ENCODE measurements around the gene FOXRED2.
"Not testable (repeated sequence)": the region's sequence is repeated elsewhere in the genome, so short reads cannot be mapped to it uniquely, and the experiment has no call there.

Gene FOXRED2

GRCh38 chr22:36540867-36541642 lies 34.2 kb upstream of the FOXRED2 start:
- no peak overlapping the region for H3K23ac ChIP-seq (ENCODE audit: low read length)
- no peaks in the 10 kb centered on the region for H3K27me3 ChIP-seq (ENCODE audit: insufficient read depth, low read length, poor library complexity)
- no peak overlapping the region for H3K56ac ChIP-seq (ENCODE audit: low read length)
- no peak overlapping the region for H3K27ac ChIP-seq (ENCODE audit: low read depth, low read length)
- no peak overlapping the region for H2BK15ac ChIP-seq (replicated peaks; ENCODE audit: low read depth)
- no peak overlapping the region for H2BK5ac ChIP-seq (ENCODE audit: low read length)
- H3K4me3 ChIP-seq (ENCODE audit: low read length), result no peak overlapping the region
- no peaks in the 10 kb centered on the region for H3K36me3 ChIP-seq (ENCODE audit: control insufficient read depth, insufficient read depth, low read length)
- no peak overlapping the region for H3K9ac ChIP-seq (ENCODE audit: low read length)
- no peaks in the 10 kb centered on the region for H3K4me1 ChIP-seq (ENCODE audit: control insufficient read depth, low read depth, low read length)
- H4K8ac ChIP-seq (ENCODE audit: low read depth, low read length), result no peak overlapping the region
- no peak overlapping the region for H2AK5ac ChIP-seq (ENCODE audit: low read length)
- peak; percentile 76 for DNase-seq
- H2BK120ac ChIP-seq (ENCODE audit: low read depth, low read length), result no peak overlapping the region
- H3K18ac ChIP-seq (ENCODE audit: low read length), result no peak overlapping the region
- no peak overlapping the region for H3K4me2 ChIP-seq (ENCODE audit: low read length)
- no peak overlapping the region for H4K5ac ChIP-seq (ENCODE audit: low read length)
- no CpG with 5 or more reads among the region's 12 CpGs for WGBS (ENCODE audit: extremely low coverage, insufficient coverage, low lambda C conversion rate)
- no peaks in the 10 kb centered on the region for H3K79me1 ChIP-seq (ENCODE audit: low read length)
- no peaks in the 10 kb centered on the region for H3K79me2 ChIP-seq (ENCODE audit: control insufficient read depth, insufficient read depth, low read length)
- no peak overlapping the region for H3K4ac ChIP-seq (ENCODE audit: low read depth, low read length)

- Histone ChIP-seq H2BK15ac (replicated peaks; ENCODE audit: low read depth) (no peak overlapping the region), H4K8ac (ENCODE audit: low read depth, low read length) (no peak overlapping the region), H3K27ac (ENCODE audit: low read depth, low read length) (no peak overlapping the region), H3K4me3 (ENCODE audit: low read length) (no peak overlapping the region), H3K4ac (ENCODE audit: low read depth, low read length) (no peak overlapping the region), H3K23ac (ENCODE audit: low read length) (no peak overlapping the region), H3K18ac (ENCODE audit: low read length) (no peak overlapping the region), H3K79me2 (ENCODE audit: control insufficient read depth, insufficient read depth, low read length) (no peaks in the 10 kb centered on the region), H3K9ac (ENCODE audit: low read length) (no peak overlapping the region), H3K4me1 (ENCODE audit: control insufficient read depth, low read depth, low read length) (no peaks in the 10 kb centered on the region), H3K4me2 (ENCODE audit: low read length) (no peak overlapping the region), H2BK120ac (ENCODE audit: low read depth, low read length) (no peak overlapping the region), H2AK5ac (ENCODE audit: low read length) (no peak overlapping the region), H2BK5ac (ENCODE audit: low read length) (no peak overlapping the region), H3K36me3 (ENCODE audit: control insufficient read depth, insufficient read depth, low read length) (no peaks in the 10 kb centered on the region), H3K27me3 (ENCODE audit: insufficient read depth, low read length, poor library complexity) (no peaks in the 10 kb centered on the region), H3K56ac (ENCODE audit: low read length) (no peak overlapping the region), H3K79me1 (ENCODE audit: low read length) (no peaks in the 10 kb centered on the region), H4K5ac (ENCODE audit: low read length) (no peak overlapping the region)
- peak; percentile 53 for DNase-seq
- WGBS (ENCODE audit: extremely low coverage, insufficient coverage, low lambda C conversion rate), result no CpG with 5 or more reads among the region's 7 CpGs
These were observed 31.7 kb upstream of the FOXRED2 start for GRCh38 chr22:36538529-36538928.

- H2BK120ac ChIP-seq (ENCODE audit: low read depth, low read length), result no peak overlapping the region
- no peak overlapping the region for H3K4ac ChIP-seq (ENCODE audit: low read depth, low read length)
- no peak overlapping the region for H3K27ac ChIP-seq (ENCODE audit: low read depth, low read length)
- no peaks in the 10 kb centered on the region for H3K79me1 ChIP-seq (ENCODE audit: low read length)
- no peaks in the 10 kb centered on the region for H3K36me3 ChIP-seq (ENCODE audit: control insufficient read depth, insufficient read depth, low read length)
- no peak overlapping the region for H4K5ac ChIP-seq (ENCODE audit: low read length)
- no peaks in the 10 kb centered on the region for H3K79me2 ChIP-seq (ENCODE audit: control insufficient read depth, insufficient read depth, low read length)
- H4K8ac ChIP-seq (ENCODE audit: low read depth, low read length), result no peak overlapping the region
- H3K9ac ChIP-seq (ENCODE audit: low read length), result no peak overlapping the region
- no peaks in the 10 kb centered on the region for H3K27me3 ChIP-seq (ENCODE audit: insufficient read depth, low read length, poor library complexity)
- no CpG with 5 or more reads among the region's 7 CpGs for WGBS (ENCODE audit: extremely low coverage, insufficient coverage, low lambda C conversion rate)
- no peaks in the 10 kb centered on the region for H3K4me1 ChIP-seq (ENCODE audit: control insufficient read depth, low read depth, low read length)
- no peak for DNase-seq
- no peak overlapping the region for H2AK5ac ChIP-seq (ENCODE audit: low read length)
- H3K4me3 ChIP-seq (ENCODE audit: low read length), result no peak overlapping the region
- H3K23ac ChIP-seq (ENCODE audit: low read length), result no peak overlapping the region
- no peak overlapping the region for H3K18ac ChIP-seq (ENCODE audit: low read length)
- no peak overlapping the region for H2BK5ac ChIP-seq (ENCODE audit: low read length)
- H3K56ac ChIP-seq (ENCODE audit: low read length), result no peak overlapping the region
- H3K4me2 ChIP-seq (ENCODE audit: low read length), result no peak overlapping the region
- H2BK15ac ChIP-seq (replicated peaks; ENCODE audit: low read depth), result no peak overlapping the region
These were observed 29.9 kb upstream of the FOXRED2 start for GRCh38 chr22:36536717-36537116.

GRCh38 chr22:36533320-36533719 lies 26.5 kb upstream of the FOXRED2 start:
- not testable (repeated sequence) for H3K4me2 ChIP-seq (ENCODE audit: low read length); H3K27me3 ChIP-seq (ENCODE audit: insufficient read depth, low read length, poor library complexity); H2BK120ac ChIP-seq (ENCODE audit: low read depth, low read length); H2BK5ac ChIP-seq (ENCODE audit: low read length); H3K23ac ChIP-seq (ENCODE audit: low read length); H4K8ac ChIP-seq (ENCODE audit: low read depth, low read length); H3K4ac ChIP-seq (ENCODE audit: low read depth, low read length); H3K36me3 ChIP-seq (ENCODE audit: control insufficient read depth, insufficient read depth, low read length); H4K5ac ChIP-seq (ENCODE audit: low read length); H3K27ac ChIP-seq (ENCODE audit: low read depth, low read length); H2BK15ac ChIP-seq (replicated peaks; ENCODE audit: low read depth); H3K79me1 ChIP-seq (ENCODE audit: low read length); H3K4me1 ChIP-seq (ENCODE audit: control insufficient read depth, low read depth, low read length); H3K9ac ChIP-seq (ENCODE audit: low read length); H3K79me2 ChIP-seq (ENCODE audit: control insufficient read depth, insufficient read depth, low read length); H3K18ac ChIP-seq (ENCODE audit: low read length); DNase-seq; H3K4me3 ChIP-seq (ENCODE audit: low read length); H3K56ac ChIP-seq (ENCODE audit: low read length); H2AK5ac ChIP-seq (ENCODE audit: low read length)
- WGBS (ENCODE audit: extremely low coverage, insufficient coverage, low lambda C conversion rate), result no CpG with 5 or more reads among the region's 4 CpGs

GRCh38 chr22:36532466-36532865 lies 25.6 kb upstream of the FOXRED2 start:
- no peak overlapping the region for H4K8ac ChIP-seq (ENCODE audit: low read depth, low read length)
- no CpG with 5 or more reads among the region's 2 CpGs for WGBS (ENCODE audit: extremely low coverage, insufficient coverage, low lambda C conversion rate)
- no peak overlapping the region for H4K5ac ChIP-seq (ENCODE audit: low read length)

More at GRCh38 chr22:36532466-36532865, 25.6 kb upstream of the FOXRED2 start:
- no peak overlapping the region for H2BK15ac ChIP-seq (replicated peaks; ENCODE audit: low read depth)
- no peak overlapping the region for H3K9ac ChIP-seq (ENCODE audit: low read length)
- DNase-seq, result no peak
- no peaks in the 10 kb centered on the region for H3K36me3 ChIP-seq (ENCODE audit: control insufficient read depth, insufficient read depth, low read length)
- no peak overlapping the region for H2AK5ac ChIP-seq (ENCODE audit: low read length)
- H3K27ac ChIP-seq (ENCODE audit: low read depth, low read length), result no peak overlapping the region
- no peaks in the 10 kb centered on the region for H3K4me1 ChIP-seq (ENCODE audit: control insufficient read depth, low read depth, low read length)
- no peak overlapping the region for H3K23ac ChIP-seq (ENCODE audit: low read length)
- H2BK120ac ChIP-seq (ENCODE audit: low read depth, low read length), result no peak overlapping the region
- no peak overlapping the region for H3K4me2 ChIP-seq (ENCODE audit: low read length)
- H3K79me2 ChIP-seq (ENCODE audit: control insufficient read depth, insufficient read depth, low read length), result peaks cover 12% of the 10 kb centered on the region
- no peak overlapping the region for H3K56ac ChIP-seq (ENCODE audit: low read length)
- no peak overlapping the region for H3K4ac ChIP-seq (ENCODE audit: low read depth, low read length)
- H3K79me1 ChIP-seq (ENCODE audit: low read length), result no peaks in the 10 kb centered on the region
- no peak overlapping the region for H3K4me3 ChIP-seq (ENCODE audit: low read length)
- H2BK5ac ChIP-seq (ENCODE audit: low read length), result no peak overlapping the region
- no peaks in the 10 kb centered on the region for H3K27me3 ChIP-seq (ENCODE audit: insufficient read depth, low read length, poor library complexity)
- no peak overlapping the region for H3K18ac ChIP-seq (ENCODE audit: low read length)
